ENCODE results near the gene RREB1.
"Not testable (repeated sequence)": the region's sequence is repeated elsewhere in the genome, so short reads cannot be mapped to it uniquely, and the experiment has no call there.

RREB1 gene

DNA sequence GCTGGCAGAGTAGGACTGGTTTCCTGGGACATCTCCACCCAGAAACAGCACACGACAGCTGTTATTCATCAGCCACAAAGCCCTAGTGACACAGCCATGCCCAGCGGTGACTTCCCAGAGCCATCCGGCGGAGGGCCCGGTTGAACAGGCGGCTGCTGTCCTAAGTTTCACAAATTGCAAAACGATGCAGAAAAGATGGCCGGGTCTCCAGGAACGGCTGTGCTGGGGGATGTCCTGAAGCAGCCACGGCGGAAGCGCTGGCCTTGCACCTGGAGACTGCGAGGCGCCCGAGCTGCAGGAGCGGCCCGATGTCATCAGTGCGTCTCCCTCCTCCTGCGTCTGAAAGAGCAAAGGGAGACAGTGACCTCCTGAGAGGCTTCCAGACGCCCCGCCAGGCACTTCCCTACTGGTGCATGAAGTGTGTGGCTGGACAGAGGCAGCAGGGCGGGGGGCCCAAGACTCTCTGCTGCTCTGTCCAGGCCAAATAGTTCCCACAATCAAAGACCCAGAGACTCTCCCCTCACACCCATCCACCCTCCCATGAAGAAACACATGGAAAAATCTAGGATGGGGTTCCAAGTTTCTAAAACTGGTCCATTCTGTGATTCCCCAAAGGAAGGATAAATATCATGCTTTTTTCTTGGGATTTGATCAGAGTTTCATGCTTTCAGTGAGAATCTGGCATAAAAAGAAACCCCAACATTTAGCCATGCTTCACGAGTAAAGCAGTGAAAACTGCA is 161.2 kb downstream of the RREB1 start:
- H3K4me3 ChIP-seq (ENCODE audit: low read length) = no peak overlapping the region
- DNase-seq (ENCODE audit: low read depth) = no peak
- TF ChIP-seq, protein P1, sequence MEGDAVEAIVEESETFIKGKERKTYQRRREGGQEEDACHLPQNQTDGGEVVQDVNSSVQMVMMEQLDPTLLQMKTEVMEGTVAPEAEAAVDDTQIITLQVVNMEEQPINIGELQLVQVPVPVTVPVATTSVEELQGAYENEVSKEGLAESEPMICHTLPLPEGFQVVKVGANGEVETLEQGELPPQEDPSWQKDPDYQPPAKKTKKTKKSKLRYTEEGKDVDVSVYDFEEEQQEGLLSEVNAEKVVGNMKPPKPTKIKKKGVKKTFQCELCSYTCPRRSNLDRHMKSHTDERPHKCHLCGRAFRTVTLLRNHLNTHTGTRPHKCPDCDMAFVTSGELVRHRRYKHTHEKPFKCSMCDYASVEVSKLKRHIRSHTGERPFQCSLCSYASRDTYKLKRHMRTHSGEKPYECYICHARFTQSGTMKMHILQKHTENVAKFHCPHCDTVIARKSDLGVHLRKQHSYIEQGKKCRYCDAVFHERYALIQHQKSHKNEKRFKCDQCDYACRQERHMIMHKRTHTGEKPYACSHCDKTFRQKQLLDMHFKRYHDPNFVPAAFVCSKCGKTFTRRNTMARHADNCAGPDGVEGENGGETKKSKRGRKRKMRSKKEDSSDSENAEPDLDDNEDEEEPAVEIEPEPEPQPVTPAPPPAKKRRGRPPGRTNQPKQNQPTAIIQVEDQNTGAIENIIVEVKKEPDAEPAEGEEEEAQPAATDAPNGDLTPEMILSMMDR (conservative IDR thresholded peaks at IDR 0.05; ENCODE audit: low read length) = no peak

DNA sequence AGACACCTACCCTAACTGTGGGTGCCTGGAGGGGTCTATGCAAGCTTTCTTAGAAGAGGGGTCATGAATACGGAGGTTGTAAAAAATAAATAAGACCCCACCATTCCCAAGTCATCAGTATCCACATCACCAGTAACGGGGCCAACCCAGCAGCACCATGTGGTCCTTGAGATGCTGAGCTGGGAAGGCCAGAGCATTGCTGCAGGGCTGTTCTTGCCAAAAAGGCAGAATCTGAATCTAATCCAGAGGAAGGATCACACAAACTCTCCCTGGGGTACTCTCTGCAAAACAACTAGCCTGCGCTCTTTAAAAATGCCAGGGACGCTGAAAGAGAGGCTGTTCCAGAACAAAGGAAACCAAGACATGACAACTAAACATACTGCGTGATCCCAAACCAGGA is 162.1 kb downstream of the RREB1 start:
- H3K4me3 ChIP-seq (ENCODE audit: low read length) = no peak overlapping the region
- TF ChIP-seq, protein P1 (conservative IDR thresholded peaks at IDR 0.05; ENCODE audit: low read length) = no peak
- no peak for DNase-seq (ENCODE audit: low read depth)

DNA sequence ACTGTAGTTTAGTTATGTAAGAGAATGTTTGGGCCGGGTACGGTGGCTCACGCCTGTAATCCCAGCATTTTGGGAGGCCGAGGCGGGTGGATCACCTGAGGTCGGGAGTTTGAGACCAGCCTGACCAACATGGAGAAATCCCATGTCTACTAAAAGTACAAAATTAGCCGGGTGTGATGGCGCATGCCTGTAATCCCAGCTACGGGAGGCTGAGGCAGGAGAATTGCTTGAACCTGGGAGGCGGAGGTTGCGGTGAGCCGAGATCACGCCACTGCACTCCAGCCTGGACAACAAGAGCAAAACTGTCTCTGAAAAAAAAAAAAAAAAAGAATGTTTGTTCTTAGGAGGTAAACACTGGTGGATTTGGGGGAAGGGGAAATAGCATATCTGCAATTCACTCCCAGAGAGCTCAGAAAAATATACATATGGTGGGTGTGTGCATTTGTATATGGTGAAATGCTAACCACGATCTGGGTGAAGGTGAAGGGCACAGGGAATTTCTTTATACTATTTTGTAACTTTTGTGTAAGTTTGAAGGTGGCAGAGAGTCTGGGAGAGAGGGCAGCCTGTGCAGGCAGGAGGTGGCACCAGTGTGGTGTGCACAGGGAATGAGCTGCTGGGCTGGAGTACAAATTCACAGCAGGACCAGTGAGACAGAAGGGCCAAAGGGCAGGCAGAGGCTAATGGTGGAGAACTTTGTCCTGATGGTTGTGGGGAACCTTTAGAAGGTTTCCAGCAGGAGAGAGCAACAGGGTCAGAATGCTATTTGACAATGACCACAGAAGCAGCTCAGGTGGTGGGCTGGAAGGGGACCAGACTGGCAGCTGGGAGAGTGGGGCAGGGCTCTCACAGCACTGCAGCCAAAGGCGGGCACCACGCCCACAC is 162.8 kb downstream of the RREB1 start:
- no peak overlapping the region for H3K4me3 ChIP-seq (ENCODE audit: low read length)
- TF ChIP-seq, protein P1 (conservative IDR thresholded peaks at IDR 0.05; ENCODE audit: low read length) = no peak
- DNase-seq (ENCODE audit: low read depth) = no peak

DNA sequence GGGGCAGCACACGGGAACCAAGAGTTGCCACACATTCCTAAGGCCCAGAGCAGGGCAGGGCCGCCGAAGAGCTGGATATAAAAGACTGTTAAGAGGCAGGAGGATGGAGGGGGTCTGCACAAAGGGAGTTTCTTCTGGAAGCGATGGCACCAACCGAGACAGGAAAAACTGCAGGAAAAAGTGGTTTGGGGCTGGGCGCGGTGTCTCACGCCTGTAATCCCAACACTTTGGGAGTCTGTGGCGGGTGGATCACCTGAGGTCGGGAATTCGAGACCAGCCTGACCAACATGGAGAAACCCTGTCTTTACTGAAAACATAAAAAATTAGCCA is 163.4 kb downstream of the RREB1 start:
- DNase-seq (ENCODE audit: low read depth) = no peak
- H3K4me3 ChIP-seq (ENCODE audit: low read length) = no peak overlapping the region
- TF ChIP-seq, protein P1 (conservative IDR thresholded peaks at IDR 0.05; ENCODE audit: low read length) = no peak

DNA sequence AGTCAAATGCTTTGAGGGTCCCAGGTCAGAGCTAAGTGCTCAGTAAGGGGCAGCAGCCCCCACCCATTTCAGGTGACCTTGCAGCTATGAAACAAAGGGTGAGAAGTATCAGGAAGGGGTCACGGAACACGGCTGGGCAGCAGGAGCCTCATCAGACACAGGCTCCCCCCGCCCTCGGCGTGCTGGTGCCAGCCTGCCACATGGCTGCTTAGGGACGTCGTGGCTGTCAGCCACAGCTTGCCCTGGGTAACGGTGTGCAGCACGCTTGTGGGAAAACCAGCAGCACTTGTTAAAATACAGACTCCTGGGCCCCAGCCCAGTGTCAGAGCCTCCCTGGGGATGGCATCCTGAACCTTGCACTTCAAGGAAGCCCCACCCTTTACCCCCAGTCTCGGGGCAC is 165.9 kb downstream of the RREB1 start:
- DNase-seq (ENCODE audit: low read depth) = no peak
- no peak overlapping the region for H3K4me3 ChIP-seq (ENCODE audit: low read length)
- TF ChIP-seq, protein P1 (conservative IDR thresholded peaks at IDR 0.05; ENCODE audit: low read length) = no peak

DNA sequence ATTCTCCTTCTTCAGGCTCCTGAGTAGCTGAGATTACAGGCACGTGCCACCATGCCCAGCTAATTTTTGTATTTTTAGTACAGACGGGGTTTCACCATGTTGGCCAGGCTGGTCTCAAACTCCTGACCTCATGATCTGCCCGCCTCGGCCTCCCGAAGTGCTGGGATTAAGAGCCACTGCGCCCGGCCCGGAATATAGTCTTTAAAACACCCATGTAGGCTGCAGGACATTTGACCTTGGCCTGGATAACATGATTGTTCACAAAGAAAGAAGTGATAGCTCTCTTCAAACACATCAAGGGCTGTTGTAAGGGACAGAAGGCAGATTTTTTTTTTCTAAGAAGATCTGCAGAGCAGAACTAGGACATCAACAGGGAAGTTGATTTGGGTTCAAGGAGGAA is 166.8 kb downstream of the RREB1 start:
- H3K4me3 ChIP-seq (ENCODE audit: low read length); DNase-seq (ENCODE audit: low read depth): not testable (repeated sequence)

DNA sequence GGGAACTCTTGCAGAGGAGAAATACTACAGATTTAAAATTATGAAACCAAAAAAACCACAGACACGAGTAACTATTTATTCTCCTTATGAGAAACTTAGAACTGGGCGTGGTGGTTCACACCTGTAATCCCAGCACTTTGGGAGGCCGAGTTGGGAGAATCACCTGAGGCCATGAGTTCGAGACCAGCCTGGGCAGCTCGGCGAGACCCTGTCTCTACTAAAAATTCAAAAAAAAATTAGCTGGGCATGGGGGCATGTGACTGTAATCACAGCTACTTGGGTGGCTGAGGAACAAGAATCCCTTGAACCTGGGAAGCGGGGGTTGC is 168.4 kb downstream of the RREB1 start:
- no peak for DNase-seq (ENCODE audit: low read depth)
- H3K4me3 ChIP-seq (ENCODE audit: low read length) = no peak overlapping the region
- TF ChIP-seq, protein P1 (conservative IDR thresholded peaks at IDR 0.05; ENCODE audit: low read length) = no peak

All from AG10803 (cell line).